ENCODE data around the gene DIP2A. TPM values are rescaled to one million over a fixed set of nuclear protein-coding genes. Genes with fewer than 3 reads are reported as not detected.
A peak's percentile ranks its signal among the peaks of the same experiment; 100 is the strongest.

The DIP2A gene
- total and polyA plus RNA-seq, 4 donors: 15.5 to 71.4 (median 28.7) TPM

DNA sequence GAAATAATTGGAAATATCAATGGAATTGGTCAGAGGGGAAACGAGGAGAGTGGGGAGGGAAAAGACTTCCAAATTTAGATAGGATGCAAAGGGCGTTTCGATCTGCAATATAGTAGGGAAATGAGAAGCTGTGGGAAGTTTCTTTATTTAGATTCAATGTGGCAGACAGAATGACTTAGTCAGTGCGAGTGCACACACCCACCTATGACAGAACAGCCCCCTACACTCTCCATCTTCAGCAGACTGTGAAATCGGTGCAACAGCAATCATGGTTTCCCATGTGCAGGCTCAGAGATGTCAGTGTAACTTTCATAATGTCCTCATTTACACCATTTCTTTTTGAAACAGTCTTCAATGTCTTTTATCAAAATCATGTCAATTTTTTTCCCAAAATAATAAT lies 46.0 kb downstream of the DIP2A start:
- DNase-seq: no peak
- Histone ChIP-seq H3K9ac (ENCODE audit: insufficient read depth in 1 of 2, low read length in 2 of 2) (no peak overlapping the region), H3K4me1 (ENCODE audit: control insufficient read depth in 5 of 5, insufficient read depth in 5 of 5, low read length in 5 of 5) (peaks cover 0 to 3% (median 0%) of the 10 kb centered on the region in 5 donors), H3K36me3 (ENCODE audit: control insufficient read depth in 4 of 4, insufficient read depth in 4 of 4, low read length in 4 of 4) (peaks cover 9 to 30% (median 13%) of the 10 kb centered on the region in 4 donors), H3K9me3 (ENCODE audit: control insufficient read depth in 4 of 4, insufficient read depth in 3 of 4, low read length in 3 of 4) (no peaks in the 10 kb centered on the region), H3K4me3 (no peak overlapping the region), H3K27me3 (ENCODE audit: control insufficient read depth in 3 of 3, insufficient read depth in 3 of 3, low read length in 2 of 3) (no peaks in the 10 kb centered on the region), H3K27ac (ENCODE audit: low read depth in 1 of 2, low read length in 1 of 2) (no peak overlapping the region)
- no peak for ATAC-seq (ENCODE audit: insufficient read depth, low FRiP score)
- 78 to 79% methylated on average over 5 of the region's 5 CpGs for WGBS, 2 donors
- TF ChIP-seq, protein P1, sequence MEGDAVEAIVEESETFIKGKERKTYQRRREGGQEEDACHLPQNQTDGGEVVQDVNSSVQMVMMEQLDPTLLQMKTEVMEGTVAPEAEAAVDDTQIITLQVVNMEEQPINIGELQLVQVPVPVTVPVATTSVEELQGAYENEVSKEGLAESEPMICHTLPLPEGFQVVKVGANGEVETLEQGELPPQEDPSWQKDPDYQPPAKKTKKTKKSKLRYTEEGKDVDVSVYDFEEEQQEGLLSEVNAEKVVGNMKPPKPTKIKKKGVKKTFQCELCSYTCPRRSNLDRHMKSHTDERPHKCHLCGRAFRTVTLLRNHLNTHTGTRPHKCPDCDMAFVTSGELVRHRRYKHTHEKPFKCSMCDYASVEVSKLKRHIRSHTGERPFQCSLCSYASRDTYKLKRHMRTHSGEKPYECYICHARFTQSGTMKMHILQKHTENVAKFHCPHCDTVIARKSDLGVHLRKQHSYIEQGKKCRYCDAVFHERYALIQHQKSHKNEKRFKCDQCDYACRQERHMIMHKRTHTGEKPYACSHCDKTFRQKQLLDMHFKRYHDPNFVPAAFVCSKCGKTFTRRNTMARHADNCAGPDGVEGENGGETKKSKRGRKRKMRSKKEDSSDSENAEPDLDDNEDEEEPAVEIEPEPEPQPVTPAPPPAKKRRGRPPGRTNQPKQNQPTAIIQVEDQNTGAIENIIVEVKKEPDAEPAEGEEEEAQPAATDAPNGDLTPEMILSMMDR (IDR thresholded peaks at IDR 0.05; ENCODE audit: control extremely low read depth, extremely low read depth): no peak

DNA sequence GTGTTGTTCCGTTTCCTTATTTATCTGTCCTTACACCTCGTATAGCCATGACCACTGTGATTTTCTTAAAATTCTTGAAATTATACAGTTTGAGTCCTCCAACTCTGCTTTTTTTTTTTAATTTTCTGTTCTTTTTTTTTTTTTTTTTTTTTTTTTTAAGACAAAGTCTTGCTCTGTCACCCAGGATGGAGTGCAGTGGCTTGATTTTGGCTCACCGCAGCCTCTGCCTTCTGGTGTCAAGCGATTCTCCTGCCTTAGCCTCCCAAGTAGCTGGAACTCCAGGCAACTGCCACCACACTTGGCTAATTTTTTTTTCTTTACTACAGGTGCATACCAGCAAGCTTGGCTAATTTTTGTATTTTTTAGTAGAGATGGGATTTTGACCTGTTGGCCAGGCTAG lies 48.9 kb downstream of the DIP2A start:
- Histone ChIP-seq H3K4me3 (no peak overlapping the region), H3K27me3 (ENCODE audit: control insufficient read depth in 3 of 3, insufficient read depth in 3 of 3, low read length in 2 of 3) (no peaks in the 10 kb centered on the region), H3K36me3 (ENCODE audit: control insufficient read depth in 4 of 4, insufficient read depth in 4 of 4, low read length in 4 of 4) (peaks cover 18 to 49% (median 24%) of the 10 kb centered on the region in 4 donors), H3K27ac (ENCODE audit: low read depth in 1 of 2, low read length in 1 of 2) (no peak overlapping the region), H3K4me1 (ENCODE audit: control insufficient read depth in 5 of 5, insufficient read depth in 5 of 5, low read length in 5 of 5) (no peaks in the 10 kb centered on the region), H3K9ac (ENCODE audit: insufficient read depth in 1 of 2, low read length in 2 of 2) (no peak overlapping the region), H3K9me3 (ENCODE audit: control insufficient read depth in 4 of 4, insufficient read depth in 3 of 4, low read length in 3 of 4) (no peaks in the 10 kb centered on the region)
- WGBS, 2 donors: 84 to 85% methylated on average over 4 of the region's 4 CpGs
- TF ChIP-seq, protein P1 (IDR thresholded peaks at IDR 0.05; ENCODE audit: control extremely low read depth, extremely low read depth): no peak
- ATAC-seq (ENCODE audit: insufficient read depth, low FRiP score) (no peak), DNase-seq (no peak)

DNA sequence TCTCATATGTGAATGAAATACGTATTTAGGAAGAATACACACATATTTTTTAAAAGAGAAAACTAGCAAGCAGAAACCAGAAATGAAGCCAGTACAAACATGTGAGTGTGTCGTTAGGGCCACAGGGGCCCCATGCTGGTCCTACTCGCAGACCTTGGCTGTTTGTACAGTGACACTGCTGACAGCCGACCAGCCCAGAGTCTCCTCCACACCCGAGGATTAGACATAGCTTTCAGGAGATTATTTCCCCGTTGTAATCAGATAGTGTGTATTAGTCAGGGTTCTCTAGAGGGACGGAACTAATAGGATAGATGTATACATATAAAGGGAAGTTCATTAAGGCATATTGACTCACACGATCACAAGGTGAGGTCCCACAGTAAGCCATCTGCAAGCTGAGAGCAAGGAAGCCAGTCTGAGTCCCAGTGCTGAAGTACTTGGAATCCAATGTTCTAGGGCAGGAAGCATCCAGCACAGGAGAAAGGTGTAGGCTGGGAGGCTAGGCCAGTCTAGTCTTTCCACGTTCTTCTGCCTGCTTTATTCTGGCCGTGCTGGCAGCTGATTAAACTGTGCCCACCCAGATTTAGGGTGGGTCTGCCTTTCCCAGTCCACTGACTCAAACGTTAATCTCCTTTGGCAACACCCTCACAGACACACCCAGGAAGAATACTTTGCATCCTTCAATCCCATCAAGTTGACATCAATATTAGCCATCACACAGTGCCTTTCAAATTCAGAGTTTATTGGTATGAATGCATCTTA lies 51.2 kb downstream of the DIP2A start:
- Histone ChIP-seq H3K27ac (ENCODE audit: low read depth in 1 of 2, low read length in 1 of 2) (no peak overlapping the region), H3K9me3 (ENCODE audit: control insufficient read depth in 4 of 4, insufficient read depth in 3 of 4, low read length in 3 of 4) (no peaks in the 10 kb centered on the region), H3K36me3 (ENCODE audit: control insufficient read depth in 4 of 4, insufficient read depth in 4 of 4, low read length in 4 of 4) (peaks cover 10 to 46% (median 19%) of the 10 kb centered on the region in 4 donors), H3K4me1 (ENCODE audit: control insufficient read depth in 5 of 5, insufficient read depth in 5 of 5, low read length in 5 of 5) (peaks cover 0 to 1% (median 0%) of the 10 kb centered on the region in 5 donors), H3K27me3 (ENCODE audit: control insufficient read depth in 3 of 3, insufficient read depth in 3 of 3, low read length in 2 of 3) (no peaks in the 10 kb centered on the region), H3K9ac (ENCODE audit: insufficient read depth in 1 of 2, low read length in 2 of 2) (no peak overlapping the region), H3K4me3 (no peak overlapping the region)
- ATAC-seq (ENCODE audit: insufficient read depth, low FRiP score) (peak; percentile 75), DNase-seq (peak; percentile 55 to 76 (median 58))
- TF ChIP-seq, protein P1 (IDR thresholded peaks at IDR 0.05; ENCODE audit: control extremely low read depth, extremely low read depth): no peak
- 62 to 75% methylated on average over 11 of the region's 11 CpGs for WGBS, 2 donors
